ENCODE measurements around the gene GRK3. TPM values are rescaled to one million over a fixed set of nuclear protein-coding genes. Genes with fewer than 3 reads are reported as not detected.

GRK3 gene
- total RNA-seq, 2 donors from 2014 or later, result 5.8 to 27.2 TPM

GRCh38 chr22:25735650-25736049 is 171.2 kb downstream of the GRK3 start:
- no peak for ATAC-seq (replicated peaks)
- no peaks in the 10 kb centered on the region for H3K36me3 Mint-ChIP-seq (ENCODE audit: low read depth)
- H3K27me3 Mint-ChIP-seq, result peaks cover 4% of the 10 kb centered on the region
- peaks cover 12% of the 10 kb centered on the region for H3K4me1 Mint-ChIP-seq
- H3K4me3 Mint-ChIP-seq, result peak overlapping the region; percentile 78
- H3K27ac Mint-ChIP-seq, result peak overlapping the region; percentile 98
- H3K9me3 Mint-ChIP-seq, result no peaks in the 10 kb centered on the region

GRCh38 chr22:25736378-25737011 is 172.0 kb downstream of the GRK3 start:
- no peaks in the 10 kb centered on the region for H3K36me3 Mint-ChIP-seq (ENCODE audit: low read depth)

GRCh38 chr22:25739659-25740344 is 175.3 kb downstream of the GRK3 start:
- peaks cover 4% of the 10 kb centered on the region for H3K27me3 Mint-ChIP-seq
- no peak for ATAC-seq (replicated peaks)
- no peaks in the 10 kb centered on the region for H3K36me3 Mint-ChIP-seq (ENCODE audit: low read depth)
- no peak overlapping the region for H3K4me3 Mint-ChIP-seq
- H3K27ac Mint-ChIP-seq, result no peak overlapping the region
- no peaks in the 10 kb centered on the region for H3K9me3 Mint-ChIP-seq
- H3K4me1 Mint-ChIP-seq, result peaks cover 13% of the 10 kb centered on the region

More at GRCh38 chr22:25736378-25737011, 172.0 kb downstream of the GRK3 start:
- Mint-ChIP-seq H3K27me3 (peaks cover 4% of the 10 kb centered on the region), H3K27ac (peak overlapping the region; percentile 98), H3K4me1 (peaks cover 12% of the 10 kb centered on the region), H3K4me3 (peak overlapping the region; percentile 78), H3K9me3 (no peaks in the 10 kb centered on the region)
- ATAC-seq (replicated peaks), result peak; percentile 86

- H3K4me3 Mint-ChIP-seq, result peak within 1 kb of the TSS; percentile 8
- H3K36me3 Mint-ChIP-seq (ENCODE audit: low read depth), result no peaks in the 10 kb centered on the region
- peak within 1 kb of the TSS; percentile 20 for H3K27ac Mint-ChIP-seq
- peaks cover 8% of the 10 kb centered on the region for H3K27me3 Mint-ChIP-seq
- no peak for ATAC-seq (replicated peaks)
- H3K4me1 Mint-ChIP-seq, result peaks cover 14% of the 10 kb centered on the region
- H3K9me3 Mint-ChIP-seq, result no peaks in the 10 kb centered on the region
Observed at GRCh38 chr22:25741692-25742626, 177.5 kb downstream of the GRK3 start, which contains the start of gene MYO18B. Gene MYO18B, plus strand, starts transcription at chr22:25742188. Its CDS starts 18,905 bp downstream, at chr22:25761093.

GRCh38 chr22:25742918-25743708 is 178.6 kb downstream of the GRK3 start:
- Mint-ChIP-seq H3K36me3 (ENCODE audit: low read depth) (no peaks in the 10 kb centered on the region), H3K4me3 (peak overlapping the region; percentile 8), H3K9me3 (no peaks in the 10 kb centered on the region), H3K4me1 (peaks cover 14% of the 10 kb centered on the region), H3K27ac (peak overlapping the region; percentile 20), H3K27me3 (peaks cover 8% of the 10 kb centered on the region)
- no peak for ATAC-seq (replicated peaks)

GRCh38 chr22:25744694-25745093 is 180.2 kb downstream of the GRK3 start:
- H3K27ac Mint-ChIP-seq, result no peak overlapping the region
- no peak overlapping the region for H3K4me3 Mint-ChIP-seq
- peaks cover 11% of the 10 kb centered on the region for H3K27me3 Mint-ChIP-seq
- H3K36me3 Mint-ChIP-seq (ENCODE audit: low read depth), result no peaks in the 10 kb centered on the region
- H3K4me1 Mint-ChIP-seq, result peaks cover 24% of the 10 kb centered on the region
- no peaks in the 10 kb centered on the region for H3K9me3 Mint-ChIP-seq
- no peak for ATAC-seq (replicated peaks)

GRCh38 chr22:25745341-25746011 is 181.0 kb downstream of the GRK3 start:
- peaks cover 14% of the 10 kb centered on the region for H3K27me3 Mint-ChIP-seq
- H3K27ac Mint-ChIP-seq, result peak overlapping the region; percentile 88
- ATAC-seq (replicated peaks), result peak; percentile 12
- H3K4me3 Mint-ChIP-seq, result peak overlapping the region; percentile 41
- peaks cover 32% of the 10 kb centered on the region for H3K4me1 Mint-ChIP-seq
- H3K36me3 Mint-ChIP-seq (ENCODE audit: low read depth), result no peaks in the 10 kb centered on the region
- H3K9me3 Mint-ChIP-seq, result no peaks in the 10 kb centered on the region

- Mint-ChIP-seq H3K27ac (peak overlapping the region; percentile 88), H3K4me3 (peak overlapping the region; percentile 41), H3K9me3 (no peaks in the 10 kb centered on the region), H3K4me1 (peaks cover 32% of the 10 kb centered on the region), H3K36me3 (ENCODE audit: low read depth) (no peaks in the 10 kb centered on the region), H3K27me3 (peaks cover 14% of the 10 kb centered on the region)
- ATAC-seq (replicated peaks), result peak; percentile 44
Observed at GRCh38 chr22:25746012-25746373, 181.5 kb downstream of the GRK3 start.

GRCh38 chr22:25747245-25747944 is 182.9 kb downstream of the GRK3 start:
- Mint-ChIP-seq H3K4me3 (no peak overlapping the region), H3K4me1 (peaks cover 32% of the 10 kb centered on the region)

GRCh38 chr22:25748140-25748539 is 183.7 kb downstream of the GRK3 start:
- H3K4me1 Mint-ChIP-seq, result peaks cover 31% of the 10 kb centered on the region
- H3K27me3 Mint-ChIP-seq, result peaks cover 13% of the 10 kb centered on the region
- H3K4me3 Mint-ChIP-seq, result no peak overlapping the region
- no peaks in the 10 kb centered on the region for H3K36me3 Mint-ChIP-seq (ENCODE audit: low read depth)
- H3K9me3 Mint-ChIP-seq, result no peaks in the 10 kb centered on the region
- ATAC-seq (replicated peaks), result no peak
- H3K27ac Mint-ChIP-seq, result peak overlapping the region; percentile 98

More at GRCh38 chr22:25747245-25747944, 182.9 kb downstream of the GRK3 start:
- Mint-ChIP-seq H3K27me3 (peaks cover 14% of the 10 kb centered on the region), H3K27ac (peak overlapping the region; percentile 66), H3K9me3 (no peaks in the 10 kb centered on the region), H3K36me3 (ENCODE audit: low read depth) (no peaks in the 10 kb centered on the region)
- peak; percentile 4 for ATAC-seq (replicated peaks)

- no peaks in the 10 kb centered on the region for H3K9me3 Mint-ChIP-seq
- H3K4me3 Mint-ChIP-seq, result peak overlapping the region; percentile 76
- peaks cover 28% of the 10 kb centered on the region for H3K4me1 Mint-ChIP-seq
- no peak for ATAC-seq (replicated peaks)
- H3K27ac Mint-ChIP-seq, result peak overlapping the region; percentile 98
- peaks cover 9% of the 10 kb centered on the region for H3K27me3 Mint-ChIP-seq
- H3K36me3 Mint-ChIP-seq (ENCODE audit: low read depth), result no peaks in the 10 kb centered on the region
Observed at GRCh38 chr22:25748704-25749103, 184.2 kb downstream of the GRK3 start.

- Mint-ChIP-seq H3K27ac (peak overlapping the region; percentile 98), H3K9me3 (no peaks in the 10 kb centered on the region), H3K4me3 (peak overlapping the region; percentile 76), H3K27me3 (peaks cover 9% of the 10 kb centered on the region), H3K4me1 (peaks cover 28% of the 10 kb centered on the region), H3K36me3 (ENCODE audit: low read depth) (no peaks in the 10 kb centered on the region)
- peak; percentile 90 for ATAC-seq (replicated peaks)
Observed at GRCh38 chr22:25749420-25750169, 185.1 kb downstream of the GRK3 start.
